ENCODE results near the gene CLCF1.

- TF ChIP-seq CTCF (IDR thresholded peaks at IDR 0.05; ENCODE audit: low read length) (no peak), EZH2 (IDR thresholded peaks at IDR 0.05; ENCODE audit: borderline replicate concordance, low read length) (no peak)
These were observed 51.3 kb downstream of the CLCF1 start for GRCh38 chr11:67322049-67322448.

Data from OCI-LY1 (cell line).